ENCODE measurements around the gene SFXN4. TPM values are rescaled to one million over a fixed set of nuclear protein-coding genes. Genes with fewer than 3 reads are reported as not detected.

SFXN4 gene
- total RNA-seq, 1 experiment from 2014 or later = 24.0 TPM

DNA sequence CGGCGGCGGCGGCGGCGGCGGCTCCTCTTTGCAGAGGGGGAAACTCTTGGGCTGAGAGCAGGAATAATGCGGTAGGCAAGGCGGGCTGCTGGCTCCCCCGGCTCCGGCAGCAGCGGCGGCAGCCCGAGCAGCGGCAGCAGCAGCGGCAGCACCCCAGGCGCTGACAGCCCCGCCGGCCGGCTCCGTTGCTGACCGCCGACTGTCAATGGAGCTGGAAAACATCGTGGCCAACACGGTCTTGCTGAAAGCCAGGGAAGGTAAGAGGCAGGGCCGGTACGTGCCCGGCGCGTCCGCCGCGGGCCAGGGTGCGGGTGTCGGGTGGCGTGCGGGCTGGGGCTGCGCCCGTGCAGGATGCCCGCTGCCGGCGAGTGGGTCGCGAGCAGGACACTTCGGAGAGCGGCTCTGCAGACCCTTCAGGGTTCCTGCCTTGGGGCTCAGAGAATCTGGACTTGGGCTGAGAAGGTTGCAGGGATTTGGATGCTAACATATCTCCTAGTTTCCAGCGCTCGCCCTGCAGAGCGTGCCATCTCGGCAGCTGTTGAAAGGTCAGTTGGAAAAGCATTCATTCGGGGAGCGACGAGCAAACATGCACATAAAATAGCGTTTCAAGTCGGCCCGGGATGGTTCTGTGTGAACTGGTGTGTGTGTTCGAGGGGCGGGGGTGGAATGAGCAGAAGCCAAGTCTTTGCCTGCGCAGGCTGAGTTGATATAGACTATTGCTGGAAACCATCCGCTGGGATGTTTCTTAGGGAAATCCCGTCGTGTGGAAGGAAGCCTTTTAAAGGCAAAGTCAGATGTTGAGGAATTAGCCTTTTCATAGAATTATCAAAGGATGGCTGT is 42.4 kb upstream of the SFXN4 start:
- CTCF ChIA-PET = interaction anchor here (0.6 to 4.5 kb wide), 31 partner anchors 9 to 543 kb away, joined by 3 to 59 read pairs (median 6); no protein-coding TSS in a partner anchor
- H3K4me1 Mint-ChIP-seq = peaks cover 44% of the 10 kb centered on the region
- DNase-seq (ENCODE audit: low spot score) (peak; percentile 51), ATAC-seq (peak; percentile 12)
- TF ChIP-seq, protein P1, sequence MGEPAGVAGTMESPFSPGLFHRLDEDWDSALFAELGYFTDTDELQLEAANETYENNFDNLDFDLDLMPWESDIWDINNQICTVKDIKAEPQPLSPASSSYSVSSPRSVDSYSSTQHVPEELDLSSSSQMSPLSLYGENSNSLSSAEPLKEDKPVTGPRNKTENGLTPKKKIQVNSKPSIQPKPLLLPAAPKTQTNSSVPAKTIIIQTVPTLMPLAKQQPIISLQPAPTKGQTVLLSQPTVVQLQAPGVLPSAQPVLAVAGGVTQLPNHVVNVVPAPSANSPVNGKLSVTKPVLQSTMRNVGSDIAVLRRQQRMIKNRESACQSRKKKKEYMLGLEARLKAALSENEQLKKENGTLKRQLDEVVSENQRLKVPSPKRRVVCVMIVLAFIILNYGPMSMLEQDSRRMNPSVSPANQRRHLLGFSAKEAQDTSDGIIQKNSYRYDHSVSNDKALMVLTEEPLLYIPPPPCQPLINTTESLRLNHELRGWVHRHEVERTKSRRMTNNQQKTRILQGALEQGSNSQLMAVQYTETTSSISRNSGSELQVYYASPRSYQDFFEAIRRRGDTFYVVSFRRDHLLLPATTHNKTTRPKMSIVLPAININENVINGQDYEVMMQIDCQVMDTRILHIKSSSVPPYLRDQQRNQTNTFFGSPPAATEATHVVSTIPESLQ (CRISPR knock-in tag; IDR thresholded peaks at IDR 0.05) = no peak
- TF ChIP-seq NFATC4 (CRISPR knock-in tag; IDR thresholded peaks at IDR 0.05) = no peak
- TF ChIP-seq, protein P2, sequence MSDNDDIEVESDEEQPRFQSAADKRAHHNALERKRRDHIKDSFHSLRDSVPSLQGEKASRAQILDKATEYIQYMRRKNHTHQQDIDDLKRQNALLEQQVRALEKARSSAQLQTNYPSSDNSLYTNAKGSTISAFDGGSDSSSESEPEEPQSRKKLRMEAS (CRISPR knock-in tag; IDR thresholded peaks at IDR 0.05) = 0 out of 2 replicates have a peak, but pooled peaks have one; percentile 22
- 0 out of 2 replicates have a peak, but pooled peaks have one; percentile 11 for TF ChIP-seq GABPB1 (CRISPR knock-in tag; IDR thresholded peaks at IDR 0.05)
- H3K36me3 Mint-ChIP-seq = no peaks in the 10 kb centered on the region
- H3K27ac Mint-ChIP-seq = no peak overlapping the region
- no peaks in the 10 kb centered on the region for H3K9me3 Mint-ChIP-seq
- POLR2A ChIA-PET = no interaction called here
- H3K4me3 Mint-ChIP-seq = peak overlapping the region; percentile 82
- H3K27me3 Mint-ChIP-seq (ENCODE audit: low read depth) = peaks cover 18% of the 10 kb centered on the region

DNA sequence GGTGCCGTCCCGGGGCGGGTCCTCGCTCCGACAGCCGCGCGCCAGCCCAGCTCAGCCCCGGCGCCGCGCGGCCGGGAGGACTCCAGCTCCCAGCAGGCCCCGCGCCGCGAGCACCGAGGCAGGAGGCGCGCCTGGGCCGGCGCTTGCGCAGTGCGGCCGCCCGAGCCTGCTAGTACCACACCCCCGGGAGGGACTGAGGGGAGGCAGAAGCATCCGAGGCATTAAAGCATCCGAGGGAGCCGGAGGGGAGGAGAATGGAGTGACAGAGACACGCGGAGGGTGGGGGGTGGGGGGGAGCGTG is 41.8 kb upstream of the SFXN4 start, which contains the start of gene GRK5:
Gene GRK5, plus strand, starts transcription at position 206 of the 301 bp plus-strand sequence. CDS start 347 bp downstream, outside the sequence.
- Mint-ChIP-seq H3K27me3 (ENCODE audit: low read depth) (peaks cover 18% of the 10 kb centered on the region), H3K4me1 (peaks cover 40% of the 10 kb centered on the region), H3K36me3 (no peaks in the 10 kb centered on the region), H3K9me3 (no peaks in the 10 kb centered on the region), H3K4me3 (peak within 1 kb of the TSS; percentile 87), H3K27ac (peak within 1 kb of the TSS; percentile 95; the same call in 1 of the 2 replicates)
- CTCF ChIA-PET = interaction anchor here (0.5 to 4.5 kb wide), 38 partner anchors 8 to 543 kb away, joined by 3 to 59 read pairs (median 5); partner anchors contain the start of gene RGS10
- POLR2A ChIA-PET = interaction anchor here (0.6 to 1.0 kb wide), 4 partner anchors 23 to 46 kb away, joined by 3 to 5 read pairs (median 4); partner anchors contain the start of gene SFXN4
- no peak for TF ChIP-seq ZNF263 (CRISPR knock-in tag; IDR thresholded peaks at IDR 0.05; ENCODE audit: low read depth)
- TF ChIP-seq, protein P3, sequence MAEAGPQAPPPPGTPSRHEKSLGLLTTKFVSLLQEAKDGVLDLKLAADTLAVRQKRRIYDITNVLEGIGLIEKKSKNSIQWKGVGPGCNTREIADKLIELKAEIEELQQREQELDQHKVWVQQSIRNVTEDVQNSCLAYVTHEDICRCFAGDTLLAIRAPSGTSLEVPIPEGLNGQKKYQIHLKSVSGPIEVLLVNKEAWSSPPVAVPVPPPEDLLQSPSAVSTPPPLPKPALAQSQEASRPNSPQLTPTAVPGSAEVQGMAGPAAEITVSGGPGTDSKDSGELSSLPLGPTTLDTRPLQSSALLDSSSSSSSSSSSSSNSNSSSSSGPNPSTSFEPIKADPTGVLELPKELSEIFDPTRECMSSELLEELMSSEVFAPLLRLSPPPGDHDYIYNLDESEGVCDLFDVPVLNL (CRISPR knock-in tag; IDR thresholded peaks at IDR 0.05; ENCODE audit: borderline replicate concordance, low read depth) = no peak
- TF ChIP-seq HMGA2 (CRISPR knock-in tag; IDR thresholded peaks at IDR 0.05) = no peak
- TF ChIP-seq ZNF416 (CRISPR knock-in tag; IDR thresholded peaks at IDR 0.05) = no peak
- TF ChIP-seq, protein P4, sequence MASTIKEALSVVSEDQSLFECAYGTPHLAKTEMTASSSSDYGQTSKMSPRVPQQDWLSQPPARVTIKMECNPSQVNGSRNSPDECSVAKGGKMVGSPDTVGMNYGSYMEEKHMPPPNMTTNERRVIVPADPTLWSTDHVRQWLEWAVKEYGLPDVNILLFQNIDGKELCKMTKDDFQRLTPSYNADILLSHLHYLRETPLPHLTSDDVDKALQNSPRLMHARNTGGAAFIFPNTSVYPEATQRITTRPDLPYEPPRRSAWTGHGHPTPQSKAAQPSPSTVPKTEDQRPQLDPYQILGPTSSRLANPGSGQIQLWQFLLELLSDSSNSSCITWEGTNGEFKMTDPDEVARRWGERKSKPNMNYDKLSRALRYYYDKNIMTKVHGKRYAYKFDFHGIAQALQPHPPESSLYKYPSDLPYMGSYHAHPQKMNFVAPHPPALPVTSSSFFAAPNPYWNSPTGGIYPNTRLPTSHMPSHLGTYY (CRISPR knock-in tag; IDR thresholded peaks at IDR 0.05) = no peak
- no peak for TF ChIP-seq MYBL2 (CRISPR knock-in tag; IDR thresholded peaks at IDR 0.05)
- no peak for TF ChIP-seq ZNF671 (CRISPR knock-in tag; IDR thresholded peaks at IDR 0.05)
- TF ChIP-seq EMX1 (CRISPR knock-in tag; IDR thresholded peaks at IDR 0.05) = no peak
- no peak for TF ChIP-seq KAT7 (CRISPR knock-in tag; IDR thresholded peaks at IDR 0.05; ENCODE audit: borderline replicate concordance)
- TF ChIP-seq NFYB (CRISPR knock-in tag; conservative IDR thresholded peaks at IDR 0.05; ENCODE audit: low read depth) = no peak
- no peak for TF ChIP-seq ZNF138 (CRISPR knock-in tag; conservative IDR thresholded peaks at IDR 0.05)
- TF ChIP-seq, protein P5, sequence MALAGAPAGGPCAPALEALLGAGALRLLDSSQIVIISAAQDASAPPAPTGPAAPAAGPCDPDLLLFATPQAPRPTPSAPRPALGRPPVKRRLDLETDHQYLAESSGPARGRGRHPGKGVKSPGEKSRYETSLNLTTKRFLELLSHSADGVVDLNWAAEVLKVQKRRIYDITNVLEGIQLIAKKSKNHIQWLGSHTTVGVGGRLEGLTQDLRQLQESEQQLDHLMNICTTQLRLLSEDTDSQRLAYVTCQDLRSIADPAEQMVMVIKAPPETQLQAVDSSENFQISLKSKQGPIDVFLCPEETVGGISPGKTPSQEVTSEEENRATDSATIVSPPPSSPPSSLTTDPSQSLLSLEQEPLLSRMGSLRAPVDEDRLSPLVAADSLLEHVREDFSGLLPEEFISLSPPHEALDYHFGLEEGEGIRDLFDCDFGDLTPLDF (CRISPR knock-in tag; IDR thresholded peaks at IDR 0.05) = no peak
- TF ChIP-seq, protein P1 (CRISPR knock-in tag; IDR thresholded peaks at IDR 0.05) = no peak
- TF ChIP-seq GRHL2 (CRISPR knock-in tag; IDR thresholded peaks at IDR 0.05; ENCODE audit: insufficient replicate concordance, severe bottlenecking) = no peak
- TF ChIP-seq, protein P6, sequence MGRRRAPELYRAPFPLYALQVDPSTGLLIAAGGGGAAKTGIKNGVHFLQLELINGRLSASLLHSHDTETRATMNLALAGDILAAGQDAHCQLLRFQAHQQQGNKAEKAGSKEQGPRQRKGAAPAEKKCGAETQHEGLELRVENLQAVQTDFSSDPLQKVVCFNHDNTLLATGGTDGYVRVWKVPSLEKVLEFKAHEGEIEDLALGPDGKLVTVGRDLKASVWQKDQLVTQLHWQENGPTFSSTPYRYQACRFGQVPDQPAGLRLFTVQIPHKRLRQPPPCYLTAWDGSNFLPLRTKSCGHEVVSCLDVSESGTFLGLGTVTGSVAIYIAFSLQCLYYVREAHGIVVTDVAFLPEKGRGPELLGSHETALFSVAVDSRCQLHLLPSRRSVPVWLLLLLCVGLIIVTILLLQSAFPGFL (CRISPR knock-in tag; IDR thresholded peaks at IDR 0.05; ENCODE audit: borderline replicate concordance) = no peak
- ATAC-seq = peak; percentile 86
- peak; percentile 90 for DNase-seq (ENCODE audit: low spot score)
